Spleen (tissue), 11 donors: Measurements from ENCODE around the gene KRTAP2-2. TPM values are rescaled to one million over a fixed set of nuclear protein-coding genes. Genes with fewer than 3 reads are reported as not detected.

ENCODE experiments used
- DNase-seq: peaks from one replicate; pipeline ENCODE4 v3.0.0-alpha.2; 2020
- H3K27ac ChIP-seq, 8 donors: fragments of 200-600 bp; sonication (generic) in 7 of 8; 1 replicate in 4 of 8; 2 replicates in 4 of 8; pipeline versions ENCODE4 v1.5.0 to v1.8.0; 2016 to 2021; ENCODE audit warnings: inconsistent platforms in 4 of 8, mild to moderate bottlenecking in 4 of 8, moderate library complexity in 1 of 8
- H3K27me3 ChIP-seq, 7 donors: fragments of 200-600 bp; sonication (generic) in 6 of 7; replicated peaks in 1 of 7; 1 replicate in 4 of 7; 2 replicates in 3 of 7; pipeline versions ENCODE4 v1.5.0 to v1.8.0; 2016 to 2021; ENCODE audit warnings: inconsistent platforms in 3 of 7, mild to moderate bottlenecking in 1 of 7
- H3K36me3 ChIP-seq, 6 donors: fragments of 200-600 bp; sonication (generic) in 5 of 6; 1 replicate in 4 of 6; 2 replicates in 2 of 6; pipeline versions ENCODE4 v1.5.0 to v1.8.0; 2016 to 2021; ENCODE audit warnings: inconsistent platforms in 2 of 6
- H3K4me1 ChIP-seq, 6 donors: fragments of 200-600 bp; sonication (generic) in 5 of 6; 1 replicate in 3 of 6; 2 replicates in 3 of 6; pipeline versions ENCODE4 v1.5.0 to v1.8.0; 2016 to 2021; ENCODE audit warnings: inconsistent platforms in 3 of 6
- H3K4me3 ChIP-seq, 8 donors: fragments of 200-600 bp; sonication (generic) in 7 of 8; 1 replicate in 4 of 8; 2 replicates in 4 of 8; pipeline versions ENCODE4 v1.5.0 to v1.8.0; 2016 to 2021; ENCODE audit warnings: inconsistent platforms in 4 of 8, mild to moderate bottlenecking in 4 of 8, moderate library complexity in 2 of 8
- H3K9me3 ChIP-seq, 8 donors: fragments of 200-600 bp; sonication (generic) in 7 of 8; 1 replicate in 4 of 8; 2 replicates in 4 of 8; pipeline versions ENCODE4 v1.5.0 to v1.8.0; 2016 to 2021; ENCODE audit warnings: inconsistent platforms in 4 of 8
- POLR2A ChIP-seq, 3 donors: fragments of 450-650 bp; IDR thresholded peaks; one replicate each; pipeline ENCODE4 v1.5.1; 2017; ENCODE audit warnings: antibody characterized with exemption in 3 of 3, mild to moderate bottlenecking in 1 of 3
- POLR2AphosphoS5 ChIP-seq, 3 donors: sonication (generic); formaldehyde crosslinking; IDR thresholded peaks; one replicate each; pipeline ENCODE4 v1.5.1; 2017; ENCODE audit warnings: antibody characterized with exemption in 3 of 3
- WGBS, 5 donors: extraction: QIAGEN DNeasy Blood & Tissue Kit in 3 of 5; methylation state at CpG; one replicate each; pipeline versions ENCODE4 v1.1.5 to v1.1.7; 2013 to 2018; 5-methylcytosine and 5-hydroxymethylcytosine counted together
- intact Hi-C: fragments of 100-400 bp; cut with DNase I; formaldehyde crosslinking; loops from one replicate; pipeline ENCODE4 v1.15.0; 2023; ENCODE audit warnings: low total_unique reads
- polyA plus RNA-seq, 3 donors: library from polyadenylated mRNA; stranded (reverse); fragments of 200-250 nt; gene quantifications; one replicate each; pipeline ENCODE4 v1.2.1, GENCODE V29; 2013
- total RNA-seq, 7 donors: library from RNA; depleted of rRNA in 3 of 7; stranded (reverse); fragments of >200 nt in 3 of 7; fragmentation: NEBNext Ultra II Directional in 4 of 7; extraction: Animal tissue kit (Norgen Biotek cat#: 25700) in 4 of 7; gene quantifications; one replicate each; pipeline versions ENCODE4 v1.1.0 to v1.2.1, GENCODE V29; 2016 to 2021
- TF ChIP-seq, protein P1 (sequence below), 11 experiments: fragments of 200-600 bp in 7 of 11; fragments of 450-650 bp in 4 of 11; sonication (generic) in 4 of 11; IDR thresholded peaks in 8 of 11; conservative IDR thresholded peaks in 3 of 11; 1 replicate in 7 of 11; 2 replicates in 4 of 11; pipeline versions ENCODE4 v1.4.0 to v1.8.0; 2016 to 2021; ENCODE audit warnings: antibody characterized with exemption in 11 of 11, inconsistent platforms in 4 of 11, mild to moderate bottlenecking in 1 of 11
- donor health status: healthy with polysubstance abuse.
- donor health status: DM: no; HTN: no; CAD: no; lungs with moderate emphysema.
- donor health status: DM: no; HTN: no; CAD: no.
- donor health status: Bipolar disorder and iron deficiency.
- donor health status: healthy.
- donor health status: DM: no; HTN: no; CAD: no.
- donor health status: DM: yes; HTN: yes; CAD: no.

The KRTAP2-2 gene
- total and polyA plus RNA-seq, 10 donors, result not detected

DNA sequence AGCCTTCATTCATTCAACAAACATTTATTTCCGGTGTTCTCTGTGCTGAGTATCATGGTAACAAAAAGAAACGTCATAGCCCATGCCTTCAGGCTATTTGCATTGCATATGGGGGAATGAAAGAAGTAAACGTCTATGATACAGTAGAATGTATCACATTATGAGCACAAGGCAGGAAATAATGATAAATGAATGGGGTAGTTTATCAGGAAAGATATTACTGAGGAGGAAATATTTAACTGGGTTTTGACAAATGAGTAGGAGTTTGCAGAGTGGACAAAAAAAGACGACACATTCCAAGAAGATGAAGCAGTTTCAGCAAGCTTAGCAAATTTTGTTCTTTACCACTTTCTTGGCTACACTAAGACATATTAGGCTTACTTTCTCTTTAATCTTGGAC, 27.6 kb upstream of the KRTAP2-2 start:
- Histone ChIP-seq H3K4me3 (no peak overlapping the region), H3K27me3 (no peaks in the 10 kb centered on the region), H3K27ac (no peak overlapping the region), H3K36me3 (no peaks in the 10 kb centered on the region), H3K9me3 (no peaks in the 10 kb centered on the region), H3K4me1 (no peaks in the 10 kb centered on the region)
- TF ChIP-seq POLR2A (IDR thresholded peaks at IDR 0.05), result no peak
- TF ChIP-seq, protein P1, sequence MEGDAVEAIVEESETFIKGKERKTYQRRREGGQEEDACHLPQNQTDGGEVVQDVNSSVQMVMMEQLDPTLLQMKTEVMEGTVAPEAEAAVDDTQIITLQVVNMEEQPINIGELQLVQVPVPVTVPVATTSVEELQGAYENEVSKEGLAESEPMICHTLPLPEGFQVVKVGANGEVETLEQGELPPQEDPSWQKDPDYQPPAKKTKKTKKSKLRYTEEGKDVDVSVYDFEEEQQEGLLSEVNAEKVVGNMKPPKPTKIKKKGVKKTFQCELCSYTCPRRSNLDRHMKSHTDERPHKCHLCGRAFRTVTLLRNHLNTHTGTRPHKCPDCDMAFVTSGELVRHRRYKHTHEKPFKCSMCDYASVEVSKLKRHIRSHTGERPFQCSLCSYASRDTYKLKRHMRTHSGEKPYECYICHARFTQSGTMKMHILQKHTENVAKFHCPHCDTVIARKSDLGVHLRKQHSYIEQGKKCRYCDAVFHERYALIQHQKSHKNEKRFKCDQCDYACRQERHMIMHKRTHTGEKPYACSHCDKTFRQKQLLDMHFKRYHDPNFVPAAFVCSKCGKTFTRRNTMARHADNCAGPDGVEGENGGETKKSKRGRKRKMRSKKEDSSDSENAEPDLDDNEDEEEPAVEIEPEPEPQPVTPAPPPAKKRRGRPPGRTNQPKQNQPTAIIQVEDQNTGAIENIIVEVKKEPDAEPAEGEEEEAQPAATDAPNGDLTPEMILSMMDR (IDR thresholded peaks at IDR 0.05 in 8 of 11, conservative IDR thresholded peaks at IDR 0.05 in 3 of 11), result no peak
- TF ChIP-seq POLR2AphosphoS5 (IDR thresholded peaks at IDR 0.05), result no peak
- 46 to 73% (median 56%) methylated on average over 4 of the region's 4 CpGs for WGBS, 5 donors
- no peak for DNase-seq
- intact Hi-C loops, result no loop called here

DNA sequence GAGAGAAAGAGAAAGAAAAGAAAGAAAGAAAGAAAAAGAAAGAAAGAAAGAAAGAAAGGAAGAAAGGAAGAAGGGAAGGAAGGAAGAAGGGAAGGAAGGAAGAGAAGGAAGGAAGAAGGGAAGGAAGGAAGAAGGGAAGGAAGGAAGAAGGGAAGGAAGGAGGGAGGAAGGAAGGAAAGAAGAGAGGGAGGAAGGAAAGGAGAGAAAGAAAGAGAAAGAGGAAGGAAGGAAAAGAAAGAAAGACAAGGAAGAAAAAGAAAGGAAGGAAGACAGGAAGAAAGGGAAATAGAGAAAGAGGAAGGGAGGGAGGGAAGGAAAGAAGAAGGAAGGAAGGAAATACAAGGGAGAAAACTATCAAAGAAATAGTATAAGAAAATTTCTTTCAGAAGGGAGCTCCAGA, 21.8 kb upstream of the KRTAP2-2 start:
- Histone ChIP-seq H3K4me3 (no peak overlapping the region), H3K9me3 (no peaks in the 10 kb centered on the region), H3K27me3 (peaks cover 0 to 9% (median 0%) of the 10 kb centered on the region in 7 donors), H3K27ac (no peak overlapping the region), H3K4me1 (no peaks in the 10 kb centered on the region), H3K36me3 (no peaks in the 10 kb centered on the region)
- intact Hi-C loops, result no loop called here
- TF ChIP-seq POLR2AphosphoS5 (IDR thresholded peaks at IDR 0.05), result no peak
- no peak for DNase-seq

DNA sequence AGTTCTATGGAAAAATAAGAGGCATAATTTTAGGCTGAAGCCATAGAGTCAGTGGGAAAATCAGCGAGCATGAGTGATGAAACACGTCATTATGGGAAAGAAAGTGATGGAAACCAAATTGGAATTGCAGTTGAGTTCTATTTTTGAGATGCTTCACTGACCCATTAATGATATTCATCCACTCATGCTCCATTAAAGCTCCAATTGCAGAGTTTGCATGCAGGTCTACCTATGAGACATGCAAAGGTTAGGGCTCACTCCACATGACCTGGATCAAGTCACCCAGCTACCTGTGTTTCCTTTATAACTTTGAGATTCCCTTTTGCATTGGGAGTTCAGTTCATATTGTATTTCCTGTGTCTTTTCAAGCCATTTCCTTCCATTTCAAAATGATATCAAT, 18.6 kb upstream of the KRTAP2-2 start:
- Histone ChIP-seq H3K4me3 (no peak overlapping the region), H3K4me1 (no peaks in the 10 kb centered on the region), H3K27me3 (peaks cover 0 to 9% (median 0%) of the 10 kb centered on the region in 7 donors), H3K9me3 (no peaks in the 10 kb centered on the region), H3K36me3 (no peaks in the 10 kb centered on the region), H3K27ac (no peak overlapping the region)
- WGBS, 5 donors, result 76 to 94% (median 90%) methylated on average over 2 of the region's 2 CpGs
- DNase-seq, result no peak
- TF ChIP-seq POLR2A (IDR thresholded peaks at IDR 0.05) (no peak), POLR2AphosphoS5 (IDR thresholded peaks at IDR 0.05) (no peak)
- intact Hi-C loops, result no loop called here

DNA sequence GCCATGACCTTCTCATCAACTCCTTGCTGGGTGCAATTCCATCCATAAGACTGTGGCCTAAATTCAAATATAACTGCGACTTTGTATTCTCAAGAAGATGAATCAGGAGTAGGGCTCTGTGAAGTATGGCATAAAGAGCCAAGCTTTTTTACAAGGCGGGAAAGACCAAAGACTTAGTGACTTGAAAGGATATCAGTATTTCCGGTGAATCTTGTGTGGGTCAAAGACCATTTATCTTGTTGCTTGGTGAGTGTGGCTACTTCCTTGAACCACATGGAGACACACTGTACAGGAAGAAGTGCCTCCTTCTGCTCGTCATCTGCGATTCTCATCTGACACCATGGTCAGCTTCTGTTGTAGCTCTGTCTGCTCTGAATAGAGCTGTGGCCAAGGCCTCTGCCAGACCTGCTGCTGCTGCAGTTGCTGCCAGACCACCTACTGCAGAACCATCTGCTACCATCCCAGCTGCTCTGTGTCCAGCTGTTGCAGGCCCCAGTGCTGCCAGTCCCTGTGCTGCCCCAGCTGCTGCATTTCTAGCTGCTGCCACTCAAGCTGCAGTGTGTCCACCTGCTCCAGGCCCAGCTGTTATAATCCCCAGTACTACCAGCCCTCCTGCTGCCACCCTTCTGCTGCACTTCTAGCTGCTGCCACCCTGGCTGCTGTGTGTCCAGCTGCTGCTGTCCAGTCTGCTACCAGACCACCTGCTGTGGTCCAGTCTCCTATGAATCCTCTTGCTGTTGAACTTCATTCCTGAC, 16.8 kb upstream of the KRTAP2-2 start:
- DNase-seq, result no peak
- H3K36me3 ChIP-seq, result no peaks in the 10 kb centered on the region
- H3K27me3 ChIP-seq, result peaks cover 0 to 9% (median 0%) of the 10 kb centered on the region in 7 donors
- intact Hi-C loops, result no loop called here
- no peak for TF ChIP-seq POLR2A (IDR thresholded peaks at IDR 0.05)
- TF ChIP-seq, protein P1 (IDR thresholded peaks at IDR 0.05 in 8 of 11, conservative IDR thresholded peaks at IDR 0.05 in 3 of 11), result no peak
- TF ChIP-seq POLR2AphosphoS5 (IDR thresholded peaks at IDR 0.05), result no peak
- no peaks in the 10 kb centered on the region for H3K4me1 ChIP-seq
- H3K4me3 ChIP-seq, result no peak overlapping the region
- WGBS, 5 donors, result 80 to 89% (median 83%) methylated on average over 5 of the region's 5 CpGs
- H3K27ac ChIP-seq, result no peak overlapping the region
- no peaks in the 10 kb centered on the region for H3K9me3 ChIP-seq

DNA sequence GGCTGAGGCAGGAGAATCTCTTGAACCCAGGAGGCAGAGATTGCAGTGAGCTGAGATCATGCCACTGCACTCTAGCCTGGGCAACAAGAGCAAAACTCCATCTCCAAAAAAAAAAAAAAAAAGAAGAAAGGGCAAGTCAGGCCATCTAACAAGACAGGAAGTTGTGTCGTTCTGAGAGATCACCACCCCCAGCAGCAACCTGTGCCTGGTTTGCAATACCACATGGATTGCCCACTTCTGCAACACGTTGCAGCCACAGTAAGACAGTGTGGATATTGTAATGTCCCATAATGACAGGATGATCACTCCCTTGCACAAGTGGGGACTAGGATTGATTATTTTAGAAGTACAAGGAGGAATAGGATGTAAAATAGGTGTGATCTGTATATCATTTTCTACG, 14.0 kb upstream of the KRTAP2-2 start:
- 42 to 73% (median 53%) methylated on average over 3 of the region's 3 CpGs for WGBS, 5 donors
- Histone ChIP-seq H3K36me3 (no peaks in the 10 kb centered on the region), H3K9me3 (no peaks in the 10 kb centered on the region), H3K4me3 (no peak overlapping the region), H3K4me1 (no peaks in the 10 kb centered on the region), H3K27ac (no peak overlapping the region), H3K27me3 (no peaks in the 10 kb centered on the region)
- intact Hi-C loops, result no loop called here
- TF ChIP-seq POLR2AphosphoS5 (IDR thresholded peaks at IDR 0.05) (no peak), POLR2A (IDR thresholded peaks at IDR 0.05) (no peak)
- TF ChIP-seq, protein P1 (IDR thresholded peaks at IDR 0.05 in 8 of 11, conservative IDR thresholded peaks at IDR 0.05 in 3 of 11), result no peak
- no peak for DNase-seq
